ENCODE results near the gene CLEC5A. TPM values are rescaled to one million over a fixed set of nuclear protein-coding genes. Genes with fewer than 3 reads are reported as not detected.

Gene CLEC5A
- total and polyA plus RNA-seq, 2 of the 8 experiments (the other 6 are each of a cell fraction or from before 2014, with no cell fraction given), result not detected

- H3K36me3 ChIP-seq (ENCODE audit: control insufficient read depth in 2 of 4, insufficient read depth in 4 of 4, low read length in 3 of 4), result no peaks in the 10 kb centered on the region
- H2AK5ac ChIP-seq (ENCODE audit: low read depth, low read length), result no peak overlapping the region
- 82% methylated on average over 1 of the region's 1 CpG; no CpG with 5 or more reads in 1 of the 2 experiments for WGBS, 2 experiments (ENCODE audit: extremely low coverage in 1 of 2, insufficient coverage in 1 of 2, insufficient read length in 1 of 2, insufficient replicate concordance in 2 of 2, low coverage in 1 of 2, low lambda C conversion rate in 2 of 2, missing lambda C conversion rate in 1 of 2)
- no peak overlapping the region for H4K91ac ChIP-seq (replicated peaks; ENCODE audit: insufficient read length, low read length)
- H3K4ac ChIP-seq (replicated peaks; ENCODE audit: insufficient read length, low read depth, low read length), result no peak overlapping the region
- H3K9ac ChIP-seq (replicated peaks in 1 of 4; ENCODE audit: extremely low read depth in 1 of 4, low read depth in 3 of 4, low read length in 3 of 4), result no peak overlapping the region
- H4K8ac ChIP-seq (ENCODE audit: extremely low read depth, insufficient read depth, low read length), result no peak overlapping the region
- H2BK5ac ChIP-seq (ENCODE audit: low read depth, low read length), result no peak overlapping the region
- H3K4me3 ChIP-seq (ENCODE audit: extremely low read depth in 1 of 4, insufficient read depth in 2 of 4, low read depth in 3 of 4, low read length in 4 of 4), result no peak overlapping the region
- no peak overlapping the region for H3K27ac ChIP-seq (ENCODE audit: low read depth, low read length)
- POLR2A ChIA-PET (ENCODE audit: partially characterized antibody), result no interaction called here
- H3K18ac ChIP-seq (ENCODE audit: extremely low read depth, low read length), result no peak overlapping the region
- CTCF ChIA-PET (ENCODE audit: partially characterized antibody), result interaction anchor here (0.7 to 1.0 kb wide), 2 partner anchors 10 to 18 kb away, joined by 3 to 4 read pairs; no protein-coding TSS in a partner anchor
- H3K9me3 ChIP-seq (ENCODE audit: insufficient read depth in 2 of 2, low read depth in 1 of 2, low read length in 1 of 2), result no peaks in the 10 kb centered on the region
- H2BK20ac ChIP-seq (ENCODE audit: low read length), result no peak overlapping the region
- H2AFZ ChIP-seq (ENCODE audit: low read length), result no peak overlapping the region
- no peaks in the 10 kb centered on the region for H3K79me2 ChIP-seq (ENCODE audit: control insufficient read depth in 1 of 2, insufficient read depth in 2 of 2, low read length in 2 of 2)
- H3K27me3 ChIP-seq (replicated peaks in 1 of 4; ENCODE audit: control insufficient read depth in 3 of 4, extremely low read depth in 1 of 4, insufficient read depth in 3 of 4, low read length in 3 of 4), result no peaks in the 10 kb centered on the region; a peak in 1 of 7 replicates
- H3K23ac ChIP-seq (ENCODE audit: insufficient read length), result no peak overlapping the region
- H3K4me2 ChIP-seq (ENCODE audit: insufficient read depth in 1 of 2, low read depth in 2 of 2, low read length in 2 of 2), result no peak overlapping the region
- H3K79me1 ChIP-seq (ENCODE audit: low read depth, low read length), result no peaks in the 10 kb centered on the region
- FAIRE-seq (no peak), DNase-seq (ENCODE audit: low read depth in 1 of 2, low spot score in 2 of 2) (no peak)
- no peaks in the 10 kb centered on the region for H4K20me1 ChIP-seq (replicated peaks in 1 of 2; ENCODE audit: control insufficient read depth in 1 of 2, insufficient read depth in 2 of 2, low read length in 2 of 2)
- no peak overlapping the region for H2BK120ac ChIP-seq (replicated peaks; ENCODE audit: low read depth, low read length)
- no peak for TF ChIP-seq CTBP2 (IDR thresholded peaks at IDR 0.05; ENCODE audit: borderline replicate concordance, insufficient read depth, insufficient read length, low read length)
- no peak for TF ChIP-seq GABPA (IDR thresholded peaks at IDR 0.05; ENCODE audit: borderline replicate concordance, insufficient read depth, low read length)
- TF ChIP-seq, protein P1, sequence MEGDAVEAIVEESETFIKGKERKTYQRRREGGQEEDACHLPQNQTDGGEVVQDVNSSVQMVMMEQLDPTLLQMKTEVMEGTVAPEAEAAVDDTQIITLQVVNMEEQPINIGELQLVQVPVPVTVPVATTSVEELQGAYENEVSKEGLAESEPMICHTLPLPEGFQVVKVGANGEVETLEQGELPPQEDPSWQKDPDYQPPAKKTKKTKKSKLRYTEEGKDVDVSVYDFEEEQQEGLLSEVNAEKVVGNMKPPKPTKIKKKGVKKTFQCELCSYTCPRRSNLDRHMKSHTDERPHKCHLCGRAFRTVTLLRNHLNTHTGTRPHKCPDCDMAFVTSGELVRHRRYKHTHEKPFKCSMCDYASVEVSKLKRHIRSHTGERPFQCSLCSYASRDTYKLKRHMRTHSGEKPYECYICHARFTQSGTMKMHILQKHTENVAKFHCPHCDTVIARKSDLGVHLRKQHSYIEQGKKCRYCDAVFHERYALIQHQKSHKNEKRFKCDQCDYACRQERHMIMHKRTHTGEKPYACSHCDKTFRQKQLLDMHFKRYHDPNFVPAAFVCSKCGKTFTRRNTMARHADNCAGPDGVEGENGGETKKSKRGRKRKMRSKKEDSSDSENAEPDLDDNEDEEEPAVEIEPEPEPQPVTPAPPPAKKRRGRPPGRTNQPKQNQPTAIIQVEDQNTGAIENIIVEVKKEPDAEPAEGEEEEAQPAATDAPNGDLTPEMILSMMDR (IDR thresholded peaks at IDR 0.05; ENCODE audit: control extremely low read depth in 1 of 3, insufficient read depth in 1 of 3, low read depth in 1 of 3, low read length in 3 of 3), result no peak
- no peak for TF ChIP-seq HDAC2 (IDR thresholded peaks at IDR 0.05; ENCODE audit: borderline replicate concordance in 1 of 2, low read depth in 2 of 2, low read length in 2 of 2)
- no peak for TF ChIP-seq RXRA (IDR thresholded peaks at IDR 0.05; ENCODE audit: insufficient read depth, low read depth, low read length)
- no peak for TF ChIP-seq SIRT6 (IDR thresholded peaks at IDR 0.05; ENCODE audit: low read length)
- no peaks in the 10 kb centered on the region for H3K23me2 ChIP-seq (ENCODE audit: low read depth, low read length)
- H2BK15ac ChIP-seq (ENCODE audit: low read length), result no peak overlapping the region
- no peak overlapping the region for H3K14ac ChIP-seq (ENCODE audit: insufficient read length)
- no peak overlapping the region for H3K56ac ChIP-seq (replicated peaks; ENCODE audit: insufficient read length, low read depth, low read length)
- no peak overlapping the region for H2BK12ac ChIP-seq (ENCODE audit: low read depth, low read length)
- H4K5ac ChIP-seq (ENCODE audit: insufficient read length, low read depth, low read length), result no peak overlapping the region
- H3K4me1 ChIP-seq (replicated peaks in 1 of 4; ENCODE audit: control insufficient read depth in 3 of 4, insufficient read depth in 4 of 4, low read length in 3 of 4), result no peaks in the 10 kb centered on the region
Observed at GRCh38 chr7:141920281-141920680, 26.5 kb downstream of the CLEC5A start.
